Measurements from ENCODE around the gene ARHGAP8. TPM values are rescaled to one million over a fixed set of nuclear protein-coding genes. Genes with fewer than 3 reads are reported as not detected.
"Not testable (repeated sequence)": the region's sequence is repeated elsewhere in the genome, so short reads cannot be mapped to it uniquely, and the experiment has no call there.

ARHGAP8 gene
- total RNA-seq, 4 donors from 2014 or later: 1.7 to 5.7 (median 3.0) TPM

DNA sequence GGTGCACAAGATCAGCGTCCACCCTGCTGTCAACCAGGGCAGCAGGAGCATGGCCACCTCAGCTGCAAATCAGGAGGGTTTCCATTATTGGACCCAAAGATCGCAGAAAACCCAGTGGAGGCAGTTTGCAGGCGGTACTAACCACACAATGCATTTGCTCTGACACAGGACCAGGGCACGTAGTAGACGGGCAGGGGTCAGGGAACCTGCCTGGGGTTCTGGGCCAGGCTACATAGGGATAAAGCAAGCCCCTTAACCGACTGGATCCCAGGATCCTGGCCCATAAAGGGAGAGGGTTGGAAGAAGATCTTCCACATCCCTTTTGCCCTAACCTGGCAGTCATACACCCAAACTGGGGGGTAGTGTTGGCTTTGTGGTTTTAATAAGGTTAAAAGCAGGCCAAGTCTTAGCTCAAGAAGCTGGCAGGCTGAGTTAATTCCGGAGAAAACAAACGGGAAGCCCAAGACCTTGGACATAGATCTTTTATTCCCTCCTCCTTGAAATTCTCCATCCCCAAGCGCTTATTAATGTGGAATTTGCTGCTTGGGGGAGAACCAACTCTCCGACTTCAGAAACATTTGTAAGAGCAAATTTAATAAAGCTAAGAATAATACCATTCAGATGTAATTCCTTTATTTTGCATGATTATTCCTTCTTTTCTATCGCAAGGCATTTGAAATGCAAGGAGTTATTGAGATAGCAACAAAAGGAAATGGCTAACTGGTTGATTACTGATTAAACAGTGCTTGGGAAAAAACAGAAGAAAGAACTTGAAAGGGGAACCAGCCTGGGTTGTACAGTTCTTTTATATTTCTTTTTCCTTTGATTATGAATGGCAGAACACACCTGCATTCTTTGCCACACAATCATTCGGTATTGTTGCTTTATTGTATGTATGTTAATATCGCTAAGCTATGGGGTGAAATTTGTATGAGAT, 6.3 kb upstream of the ARHGAP8 start:
- no peaks in the 10 kb centered on the region for H3K36me3 ChIP-seq
- no peak for TF ChIP-seq POLR2A (IDR thresholded peaks at IDR 0.05)
- TF ChIP-seq CTCF (IDR thresholded peaks at IDR 0.05): no peak
- no peak for TF ChIP-seq EP300 (IDR thresholded peaks at IDR 0.05)
- H3K4me3 ChIP-seq: no peak overlapping the region
- 52% methylated on average over 13 of the region's 13 CpGs for WGBS, 2 donors
- no peak for DNase-seq (ENCODE audit: low spot score in 2 of 2)
- no peaks in the 10 kb centered on the region for H3K4me1 ChIP-seq
- H3K27ac ChIP-seq: no peak overlapping the region
- H3K9me3 ChIP-seq: peaks cover 0 to 8% (median 0%) of the 10 kb centered on the region in 4 donors
- H3K27me3 ChIP-seq: peaks cover 0 to 22% of the 10 kb centered on the region in 2 donors

DNA sequence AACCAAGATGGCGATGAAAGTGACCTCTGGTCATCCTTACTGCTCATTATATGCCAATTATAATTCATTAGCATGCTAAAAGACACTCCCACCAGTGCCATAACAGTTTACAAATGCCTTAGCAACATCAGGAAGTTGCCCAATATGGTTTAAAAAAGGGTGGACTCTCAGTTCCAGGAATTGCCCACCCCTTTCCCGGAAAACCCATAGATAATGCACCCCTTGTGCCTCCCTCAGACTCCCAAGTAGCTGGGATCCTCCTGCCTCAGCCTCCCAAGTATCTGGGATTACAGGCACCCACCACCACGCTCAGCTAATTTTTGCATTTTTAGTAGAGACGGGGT, 4.6 kb upstream of the ARHGAP8 start:
- peaks cover 0 to 21% (median 0%) of the 10 kb centered on the region in 4 donors for H3K9me3 ChIP-seq
- peaks cover 0 to 37% of the 10 kb centered on the region in 2 donors for H3K27me3 ChIP-seq
- WGBS, 2 donors: 93 to 94% methylated on average over 4 of the region's 4 CpGs
- H3K27ac ChIP-seq; H3K36me3 ChIP-seq; H3K4me1 ChIP-seq; DNase-seq (ENCODE audit: low spot score in 2 of 2); H3K4me3 ChIP-seq: not testable (repeated sequence)

- H3K9me3 ChIP-seq: peaks cover 0 to 21% (median 0%) of the 10 kb centered on the region in 4 donors
- 81 to 86% methylated on average over 7 of the region's 7 CpGs for WGBS, 2 donors
- H3K27ac ChIP-seq: no peak overlapping the region
- DNase-seq (ENCODE audit: low spot score in 2 of 2): no peak
- no peaks in the 10 kb centered on the region for H3K36me3 ChIP-seq
- H3K27me3 ChIP-seq: peaks cover 0 to 45% of the 10 kb centered on the region in 2 donors
- no peak for TF ChIP-seq EP300 (IDR thresholded peaks at IDR 0.05)
- TF ChIP-seq POLR2A (IDR thresholded peaks at IDR 0.05): no peak
- peaks cover 0 to 14% (median 4%) of the 10 kb centered on the region in 4 donors for H3K4me1 ChIP-seq
- no peak overlapping the region for H3K4me3 ChIP-seq
Measured at GRCh38 chr22:44748524-44748923, 3.9 kb upstream of the ARHGAP8 start.

- no peak for TF ChIP-seq EP300 (IDR thresholded peaks at IDR 0.05)
- no peak for TF ChIP-seq POLR2A (IDR thresholded peaks at IDR 0.05)
- no peak for TF ChIP-seq CTCF (IDR thresholded peaks at IDR 0.05)
- peaks cover 0 to 59% of the 10 kb centered on the region in 2 donors for H3K27me3 ChIP-seq
- DNase-seq (ENCODE audit: low spot score in 2 of 2): no peak
- 48 to 60% methylated on average over 1 of the region's 1 CpG for WGBS, 2 donors
- no peak overlapping the region for H3K4me3 ChIP-seq
- H3K36me3 ChIP-seq: no peaks in the 10 kb centered on the region
- H3K9me3 ChIP-seq: peaks cover 0 to 21% (median 0%) of the 10 kb centered on the region in 4 donors
- H3K4me1 ChIP-seq: peaks cover 0 to 19% (median 6%) of the 10 kb centered on the region in 4 donors
- no peak overlapping the region for H3K27ac ChIP-seq
Measured at GRCh38 chr22:44750481-44750880, 1.9 kb upstream of the ARHGAP8 start.

DNA sequence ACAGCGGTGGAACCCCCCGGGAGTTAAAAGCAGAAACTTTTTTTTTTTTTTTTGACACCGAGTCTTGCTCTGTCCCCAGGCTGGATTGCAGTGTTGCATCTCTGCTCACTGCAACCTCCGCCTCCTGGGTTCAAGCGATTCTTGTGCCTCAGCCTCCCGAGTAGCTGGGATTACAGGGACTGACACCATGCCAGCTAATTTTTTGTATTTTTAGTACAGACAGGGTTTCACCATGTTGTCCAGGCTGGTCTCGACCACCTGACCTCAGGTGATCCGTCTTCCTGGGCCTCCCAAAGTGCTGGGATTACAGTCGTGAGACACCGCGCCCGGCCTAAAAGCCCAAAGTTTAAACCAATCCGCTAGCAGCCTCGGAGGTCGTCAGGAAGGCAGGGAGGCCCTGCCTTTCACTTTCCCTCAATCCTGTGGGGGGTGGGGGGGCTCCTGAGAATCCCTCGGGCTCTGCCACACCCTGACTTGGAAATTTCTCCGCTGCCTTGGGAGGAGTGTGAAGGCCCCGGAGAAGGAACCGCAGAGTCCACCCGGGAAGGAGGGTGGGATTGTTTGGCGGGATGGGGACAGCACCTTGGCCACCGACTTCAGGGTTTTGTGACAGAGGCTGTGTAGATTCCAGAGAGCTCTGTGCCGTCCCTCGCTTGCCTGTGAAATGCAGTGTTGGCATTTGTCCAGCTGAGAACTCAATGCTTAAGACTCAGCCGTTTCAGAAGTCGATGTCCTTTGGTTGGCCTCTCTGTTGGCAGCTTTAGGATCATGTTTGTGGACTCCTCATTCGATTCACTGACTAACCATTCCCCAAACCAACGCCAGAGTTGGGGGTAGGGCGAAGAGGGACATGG, 1.0 kb downstream of the ARHGAP8 start:
- no peak for TF ChIP-seq EP300 (IDR thresholded peaks at IDR 0.05)
- TF ChIP-seq CTCF (IDR thresholded peaks at IDR 0.05): no peak
- no peak for TF ChIP-seq POLR2A (IDR thresholded peaks at IDR 0.05)
- peak in 1 of 2 donors; percentile 31 for DNase-seq (ENCODE audit: low spot score in 2 of 2)
- peaks cover 0 to 19% (median 6%) of the 10 kb centered on the region in 4 donors for H3K4me1 ChIP-seq
- peaks cover 0 to 57% of the 10 kb centered on the region in 2 donors for H3K27me3 ChIP-seq
- H3K27ac ChIP-seq: peak overlapping the region in 1 of 4 donors; percentile 40
- 12 to 17% methylated on average over 29 of the region's 29 CpGs for WGBS, 2 donors
- no peak overlapping the region for H3K4me3 ChIP-seq
- no peaks in the 10 kb centered on the region for H3K36me3 ChIP-seq
- peaks cover 0 to 21% (median 0%) of the 10 kb centered on the region in 4 donors for H3K9me3 ChIP-seq

All from tibial nerve (tissue), 4 donors.